Epithelial cell of proximal tubule (primary cell): ENCODE results near the gene RTP5. TPM values are rescaled to one million over a fixed set of nuclear protein-coding genes. Genes with fewer than 3 reads are reported as not detected.

ENCODE experiments used
- DNase-seq: peaks from one replicate; pipeline ENCODE4 v3.0.0-alpha.2; 2011; ENCODE audit warnings: low read depth
- H3K4me3 ChIP-seq: 2 replicates; pipeline ENCODE4 v1.5.1; 2011; ENCODE audit warnings: low read depth, mild to moderate bottlenecking, low read length
- CTCF ChIP-seq: conservative IDR thresholded peaks from 2 replicates; pipeline ENCODE4 v1.5.1; 2012; ENCODE audit warnings: low read depth, mild to moderate bottlenecking, low read length
- total RNA-seq: library from RNA; depleted of rRNA; stranded (reverse); fragments of >200 nt; gene quantifications from 2 replicates; pipeline ENCODE4 v1.2.3, GENCODE V29; 2015

Gene RTP5
- total RNA-seq, 1 donor from 2014 or later = not detected

- TF ChIP-seq CTCF = no peak
- H3K4me3 ChIP-seq = no peak overlapping the region
- DNase-seq = no peak
These were observed 39.3 kb downstream of the RTP5 start for GRCh38 chr2:241908686-241909420.

GRCh38 chr2:241909769-241910168, 40.2 kb downstream of the RTP5 start:
- no peak for TF ChIP-seq CTCF
- DNase-seq = no peak
- no peak overlapping the region for H3K4me3 ChIP-seq

- TF ChIP-seq CTCF = no peak
- DNase-seq = no peak
- H3K4me3 ChIP-seq = no peak overlapping the region
These were observed 41.3 kb downstream of the RTP5 start for GRCh38 chr2:241910604-241911520.

GRCh38 chr2:241911551-241911950, 42.0 kb downstream of the RTP5 start:
- TF ChIP-seq CTCF = no peak
- H3K4me3 ChIP-seq = no peak overlapping the region
- DNase-seq = no peak

GRCh38 chr2:241912021-241912555, 42.6 kb downstream of the RTP5 start:
- H3K4me3 ChIP-seq = no peak overlapping the region
- no peak for TF ChIP-seq CTCF
- no peak for DNase-seq

GRCh38 chr2:241913703-241914102, 44.2 kb downstream of the RTP5 start:
- DNase-seq = no peak
- H3K4me3 ChIP-seq = no peak overlapping the region
- TF ChIP-seq CTCF = no peak
